DMS153 treated with DMSO at 0.1 percent for 48 hours (cell line): Measurements from ENCODE around the gene SRRM2.

Source experiments
- DNase-seq: peaks from one replicate; lab custom pipeline; 2025; ENCODE audit not compliant: unreplicated experiment; lab: John Stamatoyannopoulos, UW

Gene SRRM2

DNA sequence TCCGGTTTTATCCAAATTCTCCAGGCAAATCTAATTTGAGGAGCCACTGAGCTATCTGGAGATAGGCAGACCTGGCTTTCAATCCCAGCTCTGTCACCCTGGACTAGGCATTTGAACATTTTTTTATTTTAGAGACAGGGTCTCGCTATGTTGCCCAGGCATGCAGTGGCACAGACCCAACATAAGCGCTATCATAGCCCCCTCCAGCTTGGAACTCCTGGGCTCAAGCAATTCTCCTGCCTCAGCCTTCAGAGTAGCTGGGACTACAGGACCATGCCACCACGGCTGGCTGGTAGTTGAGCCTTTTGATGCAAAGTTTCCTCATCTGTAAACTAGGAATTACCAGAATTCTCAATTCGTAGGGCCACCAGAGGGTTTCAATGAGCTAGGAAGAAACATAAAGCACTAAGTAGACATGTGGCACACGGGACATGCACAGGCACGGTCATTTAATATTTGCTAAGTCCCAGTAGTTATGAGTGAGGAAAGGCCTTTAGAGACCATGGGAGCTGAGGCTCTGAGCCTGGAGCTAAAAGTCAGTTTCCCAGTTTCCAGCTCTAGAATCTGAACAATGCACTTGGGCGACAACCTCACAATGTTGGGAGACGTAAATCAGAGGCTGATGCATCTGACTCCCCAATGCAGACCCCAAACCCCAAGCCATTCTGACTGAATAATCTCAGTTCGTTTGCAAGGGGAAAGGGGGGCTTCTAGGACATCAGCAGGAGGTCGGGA is 23.5 kb downstream of the SRRM2 start:
- DNase-seq: no peak

DNA sequence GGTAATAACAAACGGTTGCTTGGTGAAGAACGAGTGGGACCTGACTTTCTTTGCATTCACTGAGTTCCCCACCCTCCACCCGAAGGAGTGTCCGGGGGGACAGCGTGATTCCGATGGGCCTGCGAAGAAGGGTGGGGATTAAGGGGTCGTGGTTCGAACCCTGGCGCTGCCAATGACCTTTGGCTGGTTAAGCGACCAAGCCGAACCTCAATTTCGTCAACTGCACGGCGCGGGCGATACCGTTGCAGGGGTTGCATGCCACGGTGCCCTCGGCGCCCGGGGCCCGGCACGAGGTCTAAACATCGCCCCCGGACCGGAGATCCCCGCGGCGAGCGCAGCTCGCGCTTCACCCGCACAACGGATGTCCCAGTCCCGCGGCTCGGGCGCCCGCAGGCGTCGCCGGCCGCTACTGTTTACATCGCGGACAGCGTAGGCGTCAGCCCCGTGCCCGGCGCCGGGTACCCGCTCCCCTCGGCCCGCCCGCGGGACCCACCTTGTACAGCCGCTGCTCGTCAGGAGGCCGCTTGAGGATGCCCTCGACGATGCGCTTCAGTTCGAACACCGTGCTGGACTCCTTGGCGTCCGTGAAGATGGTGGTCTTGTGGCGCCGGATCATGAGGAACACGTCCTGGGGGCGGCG is 24.2 kb downstream of the SRRM2 start:
- DNase-seq: no peak

DNA sequence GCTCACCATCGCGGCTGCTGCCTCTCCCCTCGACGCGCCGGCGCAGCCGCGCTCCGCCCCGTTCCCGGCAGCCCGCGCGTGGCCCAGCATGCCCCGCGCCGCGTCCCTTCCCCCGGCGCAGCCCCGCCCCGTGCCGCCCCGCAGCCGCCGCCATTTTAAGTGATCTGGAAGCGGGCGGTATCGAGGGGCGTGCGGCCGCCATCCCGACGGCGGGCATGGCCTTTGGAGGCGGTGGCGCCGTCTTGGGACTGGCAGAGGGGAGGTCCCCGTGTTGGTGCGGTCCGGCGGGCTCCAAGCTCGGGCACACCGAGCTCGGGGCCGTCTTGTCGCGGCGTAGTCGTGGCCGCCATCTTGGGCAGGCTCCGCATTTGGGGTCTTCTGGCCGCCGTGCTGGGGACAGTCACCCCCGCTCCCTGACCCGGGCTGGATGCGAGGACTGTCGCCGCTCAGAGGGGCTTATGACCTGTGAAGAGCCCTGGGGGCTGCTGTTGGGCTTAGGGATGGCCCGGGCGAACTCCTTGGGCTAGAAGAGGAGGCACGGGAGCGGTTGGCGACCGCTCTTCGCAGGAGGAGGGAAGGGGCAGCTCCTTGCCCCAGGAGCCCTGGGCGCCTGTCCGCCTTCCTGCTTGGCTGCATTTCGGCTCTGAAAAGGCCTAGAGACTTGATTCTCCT is 24.9 kb downstream of the SRRM2 start, which contains the start of gene ELOB:
TSS of gene ELOB (minus strand) at position 50 of the 672 bp plus-strand sequence. CDS start at position 9, 41 bp downstream.
- DNase-seq: peak; percentile 50

DNA sequence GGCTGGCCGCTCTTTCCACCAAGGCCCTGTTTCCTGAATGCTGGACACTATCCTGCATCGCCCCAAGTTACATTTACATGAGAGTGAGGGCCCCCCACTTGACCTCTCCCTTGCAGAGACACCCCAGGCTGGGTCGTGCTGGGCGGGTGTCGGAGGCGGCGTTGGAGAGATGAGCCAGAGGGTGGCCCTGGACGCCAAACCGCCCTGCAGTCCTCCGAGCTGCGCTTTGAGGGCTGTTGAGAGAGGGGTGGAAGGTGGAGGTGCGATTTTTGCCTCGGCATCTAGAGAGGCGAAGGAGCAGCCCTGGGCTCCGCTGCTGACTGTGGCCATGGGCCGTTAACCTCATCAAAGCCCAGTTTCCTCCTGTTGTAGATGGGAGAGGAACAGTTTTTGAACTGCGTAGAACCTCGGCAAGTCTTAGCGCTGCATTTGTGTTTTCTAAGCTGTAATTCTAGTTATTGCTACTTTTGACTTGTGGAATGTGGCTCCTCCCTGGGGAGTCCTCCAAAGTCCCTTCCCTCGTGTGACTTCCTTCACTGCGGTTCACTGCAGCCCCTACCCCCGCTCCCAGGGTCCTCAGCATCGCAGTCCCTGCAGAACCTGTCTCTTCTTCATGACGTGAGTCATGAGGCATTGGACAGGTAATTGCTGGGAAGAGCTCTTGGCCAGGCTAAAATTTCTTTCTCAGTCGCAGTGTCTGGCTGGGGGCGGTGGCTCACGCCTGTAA is 25.6 kb downstream of the SRRM2 start:
- DNase-seq: no peak

DNA sequence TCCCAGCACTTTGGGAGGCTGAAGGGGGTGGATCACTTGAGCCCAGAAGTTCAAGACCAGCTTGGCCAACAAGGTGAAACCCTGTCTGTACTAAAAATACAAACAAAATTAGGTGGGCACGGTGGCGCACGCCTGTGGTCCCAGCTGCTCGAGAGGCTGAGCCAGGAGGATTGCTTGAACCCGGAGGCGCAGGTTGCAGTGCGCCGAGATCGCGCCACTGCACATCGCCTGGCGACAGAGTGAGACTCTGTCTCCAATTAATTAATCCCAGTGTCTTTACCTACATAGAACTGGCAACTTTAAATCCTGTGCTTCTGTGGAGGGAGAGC is 26.2 kb downstream of the SRRM2 start:
- no peak for DNase-seq

DNA sequence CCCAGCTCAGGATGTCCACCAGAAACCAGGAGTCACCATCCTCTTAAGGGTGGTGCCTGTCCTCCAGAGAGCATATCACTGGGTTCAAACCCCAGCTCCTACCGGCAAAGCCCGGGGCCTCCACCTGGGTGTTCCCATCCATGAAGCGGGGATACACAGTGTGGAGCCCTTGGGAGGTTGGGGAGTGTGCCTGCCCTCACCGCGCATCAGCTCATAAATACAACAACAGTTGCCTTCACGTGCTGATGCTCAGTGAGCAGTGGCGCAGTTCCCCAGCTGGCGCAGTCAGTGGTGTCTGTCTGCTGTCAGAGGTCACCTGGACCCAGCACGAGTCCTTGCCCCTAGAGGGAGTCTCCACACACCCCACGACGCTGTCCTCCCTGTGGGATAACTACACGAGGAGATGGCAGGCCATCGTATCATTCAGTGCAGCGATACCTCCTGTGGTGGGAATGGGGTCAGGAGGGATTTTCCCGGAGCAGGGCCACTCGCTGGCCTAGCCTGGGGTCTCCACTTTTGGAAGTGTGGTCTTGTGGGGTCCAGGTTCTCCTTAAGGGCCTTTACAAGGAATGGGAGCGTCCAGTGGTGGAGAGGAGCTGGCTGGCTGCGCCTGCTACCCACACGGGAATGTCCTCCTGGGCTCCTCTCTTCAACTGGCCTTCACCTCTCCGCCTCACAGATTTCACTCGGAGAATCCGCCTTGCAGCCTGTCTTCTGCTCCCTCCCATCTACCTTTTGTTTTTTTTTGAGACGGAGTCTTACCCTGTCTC is 26.9 kb downstream of the SRRM2 start:
- no peak for DNase-seq

DNA sequence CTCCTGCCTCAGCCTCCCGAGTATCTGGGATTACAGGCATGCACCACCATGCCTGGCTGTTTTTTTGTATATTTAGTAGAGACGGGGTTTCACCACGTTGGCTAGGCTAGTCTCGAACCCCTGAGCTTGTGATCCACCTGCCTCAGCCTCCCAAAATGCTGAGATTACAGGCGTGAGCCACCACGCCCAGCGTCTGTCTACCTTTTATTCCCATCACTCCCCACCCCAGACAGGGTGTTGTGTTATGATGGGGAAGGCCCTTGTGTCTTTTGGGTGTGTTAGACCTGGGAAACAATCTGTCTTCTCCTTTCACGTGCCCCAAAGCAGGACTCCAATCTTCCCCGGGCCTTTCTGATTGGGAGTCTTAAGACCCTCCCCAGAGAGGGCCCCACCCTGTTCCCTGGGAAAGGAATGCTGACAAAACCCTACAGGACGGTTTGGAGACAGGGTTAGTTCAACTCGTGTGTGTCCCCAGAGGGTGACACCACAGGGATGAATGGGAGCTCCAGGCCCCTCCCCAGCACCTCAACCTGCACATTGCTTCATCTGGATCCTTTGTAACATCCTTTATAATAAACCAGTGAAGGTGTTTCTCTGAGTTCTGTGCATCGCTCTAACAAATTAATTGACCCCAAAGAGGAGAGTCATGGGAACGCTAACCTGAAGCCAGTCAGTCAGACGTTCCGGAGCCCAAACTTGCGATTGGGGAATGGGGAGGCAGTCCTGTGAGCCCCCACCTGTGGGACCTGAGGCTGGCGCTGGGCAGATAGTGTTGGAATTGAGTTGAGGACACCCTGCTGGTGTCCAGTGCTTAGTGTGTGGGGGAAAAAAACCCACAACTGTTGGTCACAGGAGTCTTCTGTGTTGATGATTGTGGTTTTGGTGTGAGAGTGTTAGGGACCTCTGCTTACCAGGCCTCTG is 27.8 kb downstream of the SRRM2 start:
- no peak for DNase-seq

DNA sequence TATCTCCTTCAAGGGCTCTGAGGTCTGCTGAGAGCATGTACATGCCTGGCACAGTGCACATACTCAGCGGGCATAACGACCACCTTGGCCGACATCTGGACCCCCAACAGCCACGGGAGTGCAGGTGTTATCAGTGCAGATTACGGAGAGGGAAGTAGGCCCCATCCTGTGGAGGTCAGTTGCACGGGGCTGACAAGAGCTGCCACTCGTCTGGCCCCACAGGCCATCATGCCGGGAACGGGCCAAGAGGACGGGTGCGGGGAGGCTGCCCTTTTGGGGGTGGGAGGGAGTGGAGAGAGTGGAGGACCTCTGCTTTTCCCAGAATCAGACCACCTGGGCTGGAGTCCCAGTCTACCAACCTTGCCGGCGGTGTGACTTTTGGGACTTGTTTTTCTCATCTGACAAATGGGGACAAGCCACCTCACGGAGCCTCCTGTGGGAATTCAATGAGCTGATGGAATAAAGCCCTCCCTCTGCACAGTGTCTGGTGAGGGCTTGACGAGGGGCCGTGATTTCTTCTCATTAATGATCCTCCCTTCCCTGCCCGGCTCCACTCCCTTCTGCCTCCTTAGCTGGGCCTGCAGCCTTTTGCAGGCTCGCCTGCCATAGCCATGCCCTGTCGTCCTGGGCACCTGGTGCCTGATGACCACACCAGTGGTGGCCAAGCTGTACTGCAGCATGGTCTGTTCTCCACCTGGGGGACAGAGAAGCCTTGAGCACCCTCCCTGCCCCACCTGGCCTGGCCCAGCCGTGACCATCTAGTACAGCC is 30.3 kb downstream of the SRRM2 start:
- no peak for DNase-seq

DNA sequence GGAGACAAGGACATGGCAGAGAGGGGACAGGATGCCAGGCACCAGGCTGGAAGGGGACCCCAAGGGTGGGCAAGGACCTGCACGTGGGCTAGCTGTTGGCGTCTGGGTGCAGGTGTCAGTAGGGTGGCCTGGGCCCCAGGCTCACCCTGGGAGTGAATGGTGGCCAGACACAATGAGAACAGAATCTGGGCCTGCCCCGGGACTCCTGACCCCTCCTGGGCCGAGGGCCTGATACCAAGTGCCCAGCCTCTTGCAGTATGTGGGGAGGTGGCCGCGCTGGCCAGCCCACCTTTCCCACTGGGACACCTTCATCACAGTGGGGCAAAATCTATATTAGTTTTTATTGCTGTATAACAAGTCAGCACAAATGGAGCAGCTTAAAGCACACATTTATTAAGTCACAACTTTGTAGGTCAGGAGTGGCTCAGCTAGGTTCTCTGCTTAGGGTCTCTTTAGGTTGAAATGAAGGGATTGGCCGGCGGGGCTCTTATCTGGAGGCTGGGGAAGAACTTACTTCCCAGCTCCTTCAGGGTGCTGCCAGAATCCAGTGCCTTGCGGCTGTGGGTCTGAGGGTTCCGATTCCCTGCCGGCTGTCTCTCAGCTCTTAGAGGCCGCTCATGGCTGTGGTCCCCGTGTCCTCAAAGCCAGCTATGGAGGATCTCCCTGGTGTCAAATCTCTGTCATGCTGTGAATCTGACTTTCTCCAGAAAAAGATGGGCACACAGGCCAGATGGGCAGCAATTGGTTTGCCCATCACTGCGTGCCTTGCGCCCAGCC is 31.3 kb downstream of the SRRM2 start:
- DNase-seq: no peak

DNA sequence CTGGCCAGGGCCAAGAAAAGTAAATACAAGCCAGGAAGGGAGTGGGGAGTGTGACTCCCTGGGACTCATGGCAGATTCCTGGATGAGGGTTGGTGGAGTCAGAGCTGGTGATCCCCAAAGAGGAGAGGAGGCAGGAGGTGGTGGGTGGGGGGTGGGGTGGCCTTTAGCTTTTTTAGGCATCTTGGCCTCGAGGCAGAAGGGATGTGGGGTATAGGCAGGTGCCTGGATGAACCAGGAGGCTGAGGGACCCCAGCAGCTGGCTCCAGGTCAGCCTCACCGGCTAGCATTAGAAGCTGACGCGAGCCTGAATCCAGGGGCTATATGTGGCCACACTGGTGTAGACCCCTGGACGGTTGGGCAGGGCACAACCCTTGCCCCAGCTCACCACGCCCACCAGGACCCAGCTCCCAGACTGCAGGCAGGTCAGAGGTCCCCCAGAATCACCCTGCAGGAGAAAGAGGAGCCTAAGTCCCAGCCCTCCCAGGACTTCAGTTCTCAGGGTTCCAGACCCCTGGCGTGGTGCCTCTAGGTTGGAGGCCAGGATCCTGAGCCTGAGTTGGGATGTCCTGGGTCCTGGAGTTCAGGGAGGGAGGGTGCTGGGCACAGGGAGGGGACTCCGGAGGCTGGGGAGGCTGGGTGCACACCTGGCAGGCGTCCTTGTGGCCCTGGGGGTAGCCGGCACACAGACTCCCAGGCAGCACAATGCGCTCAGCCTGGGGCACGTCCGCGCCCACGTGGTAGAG is 32.1 kb downstream of the SRRM2 start:
- no peak for DNase-seq

DNA sequence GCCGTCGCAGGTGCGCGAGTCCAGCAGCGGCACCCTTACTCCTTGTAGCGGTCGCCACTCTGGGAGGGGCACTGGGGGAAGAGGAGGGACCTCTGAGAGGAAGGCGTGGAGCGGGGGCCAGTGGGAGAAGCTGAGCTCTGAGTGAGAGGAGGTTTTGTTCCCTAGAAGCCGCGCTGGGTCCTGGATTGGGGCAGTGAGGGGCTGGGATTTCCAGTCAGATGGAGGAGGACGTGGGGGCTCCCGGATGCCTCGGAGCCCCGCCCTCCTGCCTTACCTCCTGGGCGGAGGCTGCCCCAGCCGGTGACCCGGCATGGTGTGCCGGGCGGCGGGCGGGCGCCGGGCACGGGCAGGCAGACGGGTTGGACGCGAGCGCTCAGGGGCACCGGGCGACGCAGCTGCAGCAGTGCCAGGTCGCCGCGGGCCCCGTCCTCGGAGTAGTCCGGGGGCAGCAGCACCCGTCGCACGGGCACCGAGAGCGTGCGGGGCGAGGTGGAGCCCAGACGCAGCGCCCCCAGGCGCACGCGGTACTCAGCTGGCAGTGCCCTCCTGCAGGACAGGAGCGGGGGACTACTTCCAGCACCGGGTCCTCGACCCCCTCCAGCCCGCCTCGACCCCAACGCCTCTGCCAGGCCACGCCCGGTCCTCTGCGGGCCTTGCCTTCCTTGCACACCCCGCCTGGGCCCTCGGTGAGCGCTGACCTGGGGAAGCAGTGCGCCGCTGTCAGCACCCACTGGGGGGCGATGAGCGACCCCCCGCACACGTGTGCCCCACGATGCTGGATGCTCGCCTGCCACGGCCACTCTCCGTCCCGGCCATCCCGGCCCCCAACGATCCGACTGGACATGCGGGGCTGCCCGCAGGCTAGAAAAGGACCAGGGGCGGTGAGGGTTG is 32.9 kb downstream of the SRRM2 start:
- no peak for DNase-seq

DNA sequence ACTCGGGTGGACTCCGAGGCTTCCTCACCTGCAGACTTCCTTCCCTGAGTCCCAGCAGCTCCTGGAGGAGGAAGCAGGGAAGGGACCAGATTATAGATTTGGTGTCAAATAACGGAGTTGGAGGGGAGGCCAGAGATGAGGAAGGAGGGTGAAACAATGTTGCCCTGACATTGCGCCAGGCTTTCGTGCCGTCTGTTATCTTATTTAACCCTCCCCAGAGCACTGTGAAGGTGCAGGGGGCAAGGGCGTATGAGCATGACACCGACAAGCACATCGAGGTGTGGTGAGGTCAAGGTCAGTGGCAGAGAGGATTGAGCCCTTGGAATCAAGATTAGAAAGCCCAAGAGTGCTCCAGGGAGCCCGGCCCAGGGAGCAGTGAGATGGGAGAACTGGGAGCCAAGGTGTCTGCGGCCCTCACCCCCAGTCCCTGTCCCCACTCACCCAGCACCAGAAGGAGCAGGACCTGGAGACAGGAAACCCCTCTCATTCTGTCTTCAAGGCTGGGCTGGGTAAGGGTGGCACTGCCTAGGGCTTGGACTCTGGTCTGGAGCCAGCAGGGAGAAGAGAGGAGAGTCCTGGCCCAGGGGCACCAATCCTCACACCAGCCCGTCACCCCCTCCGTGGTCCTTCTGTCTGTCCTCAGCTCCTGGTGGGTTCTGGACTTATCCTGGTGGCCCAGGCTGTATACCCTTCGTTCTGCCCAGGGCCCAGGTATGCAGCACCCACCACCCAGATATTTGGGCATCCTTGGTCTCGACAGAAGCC is 33.8 kb downstream of the SRRM2 start:
- DNase-seq: no peak

DNA sequence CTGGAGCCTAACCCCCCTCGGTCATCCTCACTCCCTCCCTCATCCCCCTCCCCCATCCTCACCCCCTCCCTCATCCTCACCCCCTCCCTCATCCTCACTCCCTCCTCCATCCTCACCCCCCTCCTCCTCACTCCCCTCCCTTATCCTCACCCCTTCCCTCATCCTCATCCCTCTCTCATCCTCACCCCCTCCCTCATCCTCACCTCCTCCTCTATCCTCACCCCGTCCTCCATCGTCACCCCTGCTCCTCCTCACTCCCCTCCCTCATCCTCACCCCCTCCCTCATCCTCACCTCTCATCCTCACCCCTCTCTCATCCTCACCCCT is 34.4 kb downstream of the SRRM2 start:
- DNase-seq: no peak

DNA sequence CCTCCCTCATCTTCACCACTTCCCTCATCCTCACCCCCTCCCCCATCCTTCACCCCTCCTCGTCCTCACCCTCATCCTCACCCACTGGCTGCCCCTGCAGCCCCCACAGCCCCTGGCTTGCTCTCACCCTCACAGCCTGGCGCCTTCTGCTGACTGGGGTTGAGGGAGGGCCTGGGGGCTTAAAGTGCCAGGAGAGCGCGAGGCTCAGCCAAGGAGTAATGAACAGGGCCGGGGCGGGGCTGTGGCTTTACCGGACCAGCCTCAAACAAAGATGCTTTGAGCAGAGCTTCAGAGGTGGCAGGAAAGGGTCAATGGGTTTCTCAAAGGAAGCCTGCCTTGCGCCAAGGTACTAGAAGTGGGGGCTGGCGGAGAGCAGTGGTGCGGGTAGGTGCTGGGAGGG is 35.0 kb downstream of the SRRM2 start, which contains the start of gene PRSS33:
TSS of gene PRSS33 (minus strand) at position 155 of the 400 bp plus-strand sequence. CDS start 1,013 bp downstream, outside the sequence.
- DNase-seq: no peak

DNA sequence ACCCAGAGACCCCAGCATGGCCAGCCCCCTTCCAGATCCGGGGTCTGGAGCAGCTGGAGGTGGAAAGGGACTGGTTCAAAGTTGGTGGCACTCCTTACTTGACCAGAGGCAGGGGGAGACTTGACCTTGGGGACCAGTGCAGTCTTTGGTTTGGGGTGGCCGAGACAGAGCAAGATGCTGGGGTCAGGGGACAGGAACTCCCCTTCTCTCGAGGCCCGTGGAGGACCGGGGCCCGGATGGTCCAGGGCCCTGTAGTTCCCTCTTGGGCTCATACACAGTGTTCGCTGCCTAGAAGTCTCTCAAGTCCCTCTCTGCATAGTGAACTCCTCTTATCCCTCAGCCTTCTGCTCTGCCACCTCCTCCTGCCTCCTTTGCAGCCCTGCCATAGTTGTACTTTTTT is 35.5 kb downstream of the SRRM2 start:
- no peak for DNase-seq

DNA sequence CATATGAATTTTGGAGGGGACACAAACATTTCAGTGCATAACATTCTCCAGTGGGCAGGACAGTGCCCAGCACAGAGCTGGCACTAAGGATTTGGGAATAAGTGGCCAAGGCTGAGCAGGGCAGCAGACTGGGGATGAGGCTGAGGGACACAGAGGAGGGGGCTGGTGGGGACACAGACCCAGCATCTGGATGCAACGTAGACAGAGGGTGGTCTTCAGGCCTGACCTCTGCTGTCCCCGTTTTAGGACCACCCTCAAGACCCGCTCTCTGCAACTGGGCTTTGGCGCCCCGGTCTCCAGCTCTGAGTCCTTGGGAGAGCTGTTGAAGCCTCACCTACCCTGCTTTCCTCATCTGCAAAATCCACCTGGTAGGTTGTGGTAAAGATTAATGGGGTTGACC is 38.2 kb downstream of the SRRM2 start:
- no peak for DNase-seq
